HG03432 (cell line): Measurements from ENCODE around the gene MVB12B.

ENCODE experiments used
- ATAC-seq: cut with Tn5 transposase; IDR thresholded peaks from one replicate; pipeline ENCODE4 v1.9.1; 2021; ENCODE audit warnings: mild to moderate bottlenecking, moderate library complexity; ENCODE audit not compliant: unreplicated experiment

Gene MVB12B

GRCh38 chr9:126302730-126303129 lies 23.9 kb upstream of the MVB12B start:
- no peak for ATAC-seq

- no peak for ATAC-seq
These were observed 23.1 kb upstream of the MVB12B start for GRCh38 chr9:126303488-126303887.

- ATAC-seq: no peak
These were observed 22.2 kb upstream of the MVB12B start for GRCh38 chr9:126304207-126304970.

GRCh38 chr9:126304971-126305320 lies 21.7 kb upstream of the MVB12B start:
- no peak for ATAC-seq

GRCh38 chr9:126306071-126306647 lies 20.5 kb upstream of the MVB12B start:
- ATAC-seq: no peak

- ATAC-seq: no peak
These were observed 19.1 kb upstream of the MVB12B start for GRCh38 chr9:126307322-126308061.

GRCh38 chr9:126309427-126310189 lies 17.0 kb upstream of the MVB12B start:
- no peak for ATAC-seq

GRCh38 chr9:126312584-126313551 lies 13.8 kb upstream of the MVB12B start:
- no peak for ATAC-seq

GRCh38 chr9:126316085-126316655 lies 10.5 kb upstream of the MVB12B start:
- ATAC-seq: no peak

- no peak for ATAC-seq
These were observed 9.1 kb upstream of the MVB12B start for GRCh38 chr9:126317513-126317912.

- ATAC-seq: no peak
These were observed 7.8 kb upstream of the MVB12B start for GRCh38 chr9:126318858-126319257.

- ATAC-seq: no peak
These were observed 7.0 kb upstream of the MVB12B start for GRCh38 chr9:126319671-126320070.

- no peak for ATAC-seq
These were observed 6.3 kb upstream of the MVB12B start for GRCh38 chr9:126320158-126320922.

GRCh38 chr9:126321742-126322141 lies 4.9 kb upstream of the MVB12B start:
- ATAC-seq: no peak

- no peak for ATAC-seq
These were observed 808 bp upstream of the MVB12B start for GRCh38 chr9:126325821-126326220.

GRCh38 chr9:126327006-126327713 lies 531 bp downstream of the MVB12B start:
- no peak for ATAC-seq

GRCh38 chr9:126327714-126328185 lies 1.1 kb downstream of the MVB12B start:
- ATAC-seq: no peak

GRCh38 chr9:126328407-126328806 lies 1.8 kb downstream of the MVB12B start:
- ATAC-seq: no peak
